Measurements from ENCODE around the gene TACR1. TPM values are rescaled to one million over a fixed set of nuclear protein-coding genes. Genes with fewer than 3 reads are reported as not detected.

TACR1 gene
- total RNA-seq, 4 donors from 2014 or later: 1.1 to 5.6 TPM; not detected in 2

DNA sequence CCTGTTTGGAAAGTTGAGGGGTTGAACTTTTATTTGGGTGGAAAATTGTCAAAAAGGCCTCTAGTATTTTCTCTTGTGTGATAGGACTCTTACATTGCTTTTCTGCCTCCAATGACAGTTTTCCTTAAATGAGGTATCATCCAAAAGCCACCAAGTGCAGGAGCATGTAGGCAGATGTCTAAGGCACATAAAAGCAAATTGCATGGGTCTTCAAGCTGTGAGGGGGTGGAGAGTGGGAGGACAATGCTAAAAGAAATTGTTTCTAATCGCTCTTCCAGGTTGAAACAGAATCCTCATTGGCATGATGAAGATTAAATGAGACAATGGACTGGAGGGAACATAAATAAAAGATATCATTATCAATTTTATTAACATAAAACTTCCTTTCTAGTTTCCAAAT, 6.8 kb downstream of the TACR1 start:
- DNase-seq: no peak
- H3K27ac ChIP-seq: no peak overlapping the region
- no peaks in the 10 kb centered on the region for H3K27me3 ChIP-seq
- no peak overlapping the region for H3K4me3 ChIP-seq
- H3K4me1 ChIP-seq: no peaks in the 10 kb centered on the region
- no peak for TF ChIP-seq CTCF (IDR thresholded peaks at IDR 0.05)
- TF ChIP-seq POLR2A (IDR thresholded peaks at IDR 0.05): no peak
- no peaks in the 10 kb centered on the region for H3K9me3 ChIP-seq
- H3K36me3 ChIP-seq: no peaks in the 10 kb centered on the region

GRCh38 chr2:75190271-75190990, 8.9 kb downstream of the TACR1 start:
- Histone ChIP-seq H3K9me3 (no peaks in the 10 kb centered on the region), H3K4me3 (no peak overlapping the region), H3K4me1 (no peaks in the 10 kb centered on the region), H3K36me3 (no peaks in the 10 kb centered on the region), H3K27ac (no peak overlapping the region), H3K27me3 (no peaks in the 10 kb centered on the region)
- TF ChIP-seq CTCF (IDR thresholded peaks at IDR 0.05) (no peak), POLR2A (IDR thresholded peaks at IDR 0.05) (no peak)
- DNase-seq: no peak

DNA sequence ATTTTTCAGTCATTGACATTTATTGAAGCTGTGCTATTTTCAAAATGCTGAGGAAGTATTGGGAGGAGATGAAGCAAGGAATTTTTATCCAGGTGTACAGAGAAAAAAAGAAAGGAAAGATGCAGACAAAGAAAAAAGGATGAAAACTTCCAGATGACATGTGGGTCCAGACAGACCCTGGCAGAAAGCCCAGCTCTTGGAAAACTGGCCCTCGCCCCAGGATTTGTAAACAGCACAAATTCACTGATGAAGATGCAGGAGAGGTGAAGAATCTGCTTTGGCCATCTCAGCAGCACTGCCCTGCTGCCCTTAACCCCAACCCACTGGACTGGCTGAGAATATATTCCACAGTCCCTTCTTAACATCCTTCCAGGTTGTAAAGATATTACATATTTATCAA, 12.5 kb downstream of the TACR1 start:
- no peak for DNase-seq
- no peaks in the 10 kb centered on the region for H3K9me3 ChIP-seq
- TF ChIP-seq POLR2A (IDR thresholded peaks at IDR 0.05) (no peak), CTCF (IDR thresholded peaks at IDR 0.05) (no peak)

GRCh38 chr2:75182606-75183005, 16.7 kb downstream of the TACR1 start:
- Histone ChIP-seq H3K4me1 (no peaks in the 10 kb centered on the region), H3K4me3 (no peak overlapping the region), H3K36me3 (no peaks in the 10 kb centered on the region), H3K9me3 (no peaks in the 10 kb centered on the region), H3K27ac (no peak overlapping the region), H3K27me3 (no peaks in the 10 kb centered on the region)
- TF ChIP-seq POLR2A (IDR thresholded peaks at IDR 0.05) (no peak), CTCF (IDR thresholded peaks at IDR 0.05) (no peak)
- DNase-seq: no peak

More for the DNA sequence above, 12.5 kb downstream of the TACR1 start:
- no peaks in the 10 kb centered on the region for H3K4me1 ChIP-seq
- H3K4me3 ChIP-seq: no peak overlapping the region
- no peaks in the 10 kb centered on the region for H3K36me3 ChIP-seq
- H3K27ac ChIP-seq: no peak overlapping the region
- no peaks in the 10 kb centered on the region for H3K27me3 ChIP-seq

- Histone ChIP-seq H3K4me3 (no peak overlapping the region), H3K9me3 (no peaks in the 10 kb centered on the region), H3K36me3 (no peaks in the 10 kb centered on the region), H3K27ac (no peak overlapping the region), H3K4me1 (no peaks in the 10 kb centered on the region), H3K27me3 (no peaks in the 10 kb centered on the region)
- TF ChIP-seq POLR2A (IDR thresholded peaks at IDR 0.05) (no peak), CTCF (IDR thresholded peaks at IDR 0.05) (no peak)
- DNase-seq: no peak
These were observed 18.8 kb downstream of the TACR1 start for GRCh38 chr2:75180476-75180875.

Measured in Peyer's patch (tissue), 4 donors.